IPS DF 6.9 (cell line): ENCODE data around the gene SNAPC5.
"Not testable (repeated sequence)": the region's sequence is repeated elsewhere in the genome, so short reads cannot be mapped to it uniquely, and the experiment has no call there.

Experiments
- DNase-seq: peaks from one replicate; pipeline ENCODE4 v3.0.0-alpha.2; 2013; ENCODE audit warnings: low read depth, low spot score
- H3K27ac ChIP-seq: one replicate; pipeline ENCODE4 v1.5.1; 2013; ENCODE audit warnings: low read length, control low read depth
- H3K27me3 ChIP-seq: 2 replicates; pipeline ENCODE4 v1.6.1; 2013; ENCODE audit warnings: mild to moderate bottlenecking, low read length; ENCODE audit not compliant: control insufficient read depth, insufficient read depth
- H3K36me3 ChIP-seq: 2 replicates; pipeline ENCODE4 v1.6.1; 2013; ENCODE audit warnings: low read length; ENCODE audit not compliant: control insufficient read depth, insufficient read depth
- H3K4me1 ChIP-seq: 2 replicates; pipeline ENCODE4 v1.6.1; 2013; ENCODE audit warnings: low read length; ENCODE audit not compliant: control insufficient read depth, insufficient read depth
- H3K4me3 ChIP-seq: 2 replicates; pipeline ENCODE4 v1.5.1; 2013; ENCODE audit warnings: mild to moderate bottlenecking, low read length
- H3K9me3 ChIP-seq: 2 replicates; pipeline ENCODE4 v1.6.1; 2013; ENCODE audit warnings: low read length, inconsistent platforms; ENCODE audit not compliant: control insufficient read depth, insufficient read depth
- WGBS: extraction: QIAGEN DNeasy Blood & Tissue Kit; methylation state at CpG from one replicate; pipeline ENCODE4 v1.1.7; 2013; ENCODE audit warnings: mixed read lengths, missing lambda C conversion rate; ENCODE audit not compliant: insufficient read length, insufficient coverage; 5-methylcytosine and 5-hydroxymethylcytosine counted together

Gene SNAPC5

GRCh38 chr15:66476535-66476934 lies 21.0 kb downstream of the SNAPC5 start:
- Histone ChIP-seq H3K36me3 (peaks cover 2% of the 10 kb centered on the region), H3K9me3 (no peaks in the 10 kb centered on the region), H3K27me3 (no peaks in the 10 kb centered on the region), H3K4me3 (no peak overlapping the region), H3K4me1 (peaks cover 7% of the 10 kb centered on the region), H3K27ac (no peak overlapping the region)
- DNase-seq, result no peak
- WGBS, result no CpG with 5 or more reads among the region's 4 CpGs

- Histone ChIP-seq H3K27me3 (no peaks in the 10 kb centered on the region), H3K4me1 (peaks cover 14% of the 10 kb centered on the region), H3K36me3 (no peaks in the 10 kb centered on the region), H3K9me3 (no peaks in the 10 kb centered on the region), H3K4me3 (no peak overlapping the region), H3K27ac (no peak overlapping the region)
- no CpG with 5 or more reads among the region's 3 CpGs for WGBS
- DNase-seq, result no peak
Measured at GRCh38 chr15:66474963-66475362, 22.6 kb downstream of the SNAPC5 start.

- DNase-seq, result peak; percentile 47
- no CpG with 5 or more reads among the region's 2 CpGs for WGBS
- no peaks in the 10 kb centered on the region for H3K27me3 ChIP-seq
- H3K36me3 ChIP-seq, result no peaks in the 10 kb centered on the region
- no peak overlapping the region for H3K4me3 ChIP-seq
- peaks cover 14% of the 10 kb centered on the region for H3K4me1 ChIP-seq
- H3K9me3 ChIP-seq, result no peaks in the 10 kb centered on the region
- peak overlapping the region; percentile 78 for H3K27ac ChIP-seq
Measured at GRCh38 chr15:66474135-66474534, 23.4 kb downstream of the SNAPC5 start.

- no peaks in the 10 kb centered on the region for H3K9me3 ChIP-seq
- no peaks in the 10 kb centered on the region for H3K36me3 ChIP-seq
- H3K4me1 ChIP-seq, result peaks cover 14% of the 10 kb centered on the region
- no peaks in the 10 kb centered on the region for H3K27me3 ChIP-seq
- DNase-seq, result no peak
- no CpG with 5 or more reads among the region's 8 CpGs for WGBS
- peak overlapping the region; percentile 78 for H3K27ac ChIP-seq
- H3K4me3 ChIP-seq, result no peak overlapping the region
Measured at GRCh38 chr15:66472176-66472999, 25.2 kb downstream of the SNAPC5 start.

- H3K9me3 ChIP-seq, H3K36me3 ChIP-seq, H3K4me1 ChIP-seq, H3K27ac ChIP-seq, H3K4me3 ChIP-seq, DNase-seq, H3K27me3 ChIP-seq: not testable (repeated sequence)
- no CpG with 5 or more reads among the region's 4 CpGs for WGBS
Measured at GRCh38 chr15:66470825-66471224, 26.7 kb downstream of the SNAPC5 start.

- not testable (repeated sequence) for H3K4me3 ChIP-seq, DNase-seq, H3K9me3 ChIP-seq, H3K27me3 ChIP-seq, H3K27ac ChIP-seq, H3K36me3 ChIP-seq
- H3K4me1 ChIP-seq, result peaks cover 13% of the 10 kb centered on the region
- WGBS, result no CpG with 5 or more reads among the region's 11 CpGs
Measured at GRCh38 chr15:66467162-66468040, 30.2 kb downstream of the SNAPC5 start.

- H3K9me3 ChIP-seq, H3K4me1 ChIP-seq, H3K4me3 ChIP-seq, H3K27me3 ChIP-seq, DNase-seq, H3K27ac ChIP-seq, H3K36me3 ChIP-seq: not testable (repeated sequence)
- no CpG with 5 or more reads among the region's 6 CpGs for WGBS
Measured at GRCh38 chr15:66465294-66465693, 32.3 kb downstream of the SNAPC5 start.

GRCh38 chr15:66462627-66463026 lies 34.9 kb downstream of the SNAPC5 start:
- Histone ChIP-seq H3K27me3 (no peaks in the 10 kb centered on the region), H3K4me1 (peaks cover 8% of the 10 kb centered on the region), H3K9me3 (no peaks in the 10 kb centered on the region), H3K27ac (no peak overlapping the region), H3K4me3 (no peak overlapping the region), H3K36me3 (0 out of 2 replicates have a peak, but pooled peaks cover 2% of the 10 kb centered on the region)
- no CpG with 5 or more reads among the region's 4 CpGs for WGBS
- DNase-seq, result no peak

GRCh38 chr15:66461917-66462316 lies 35.6 kb downstream of the SNAPC5 start:
- Histone ChIP-seq H3K4me3 (no peak overlapping the region), H3K27ac (no peak overlapping the region), H3K4me1 (peaks cover 8% of the 10 kb centered on the region), H3K9me3 (no peaks in the 10 kb centered on the region), H3K27me3 (no peaks in the 10 kb centered on the region), H3K36me3 (0 out of 2 replicates have a peak, but pooled peaks cover 2% of the 10 kb centered on the region)
- WGBS, result no CpG with 5 or more reads among the region's 2 CpGs
- no peak for DNase-seq

- H3K36me3 ChIP-seq, H3K27me3 ChIP-seq, H3K4me3 ChIP-seq, H3K4me1 ChIP-seq, H3K9me3 ChIP-seq, DNase-seq, H3K27ac ChIP-seq: not testable (repeated sequence)
- WGBS, result no CpG with 5 or more reads among the region's 6 CpGs
Measured at GRCh38 chr15:66461294-66461693, 36.3 kb downstream of the SNAPC5 start.
